Neural cell (in vitro differentiated cells): ENCODE results near the gene REM2. TPM values are rescaled to one million over a fixed set of nuclear protein-coding genes. Genes with fewer than 3 reads are reported as not detected.

Experiments used
- H2AFZ ChIP-seq: fragments of 200-600, 300-800 bp; sonication (generic), shearing (Covaris generic); 2 replicates; pipeline ENCODE4 v1.6.0; 2014; ENCODE audit warnings: low read depth, mild to moderate bottlenecking, antibody characterized with exemption, low read length, moderate library complexity
- H3F3A ChIP-seq: fragments of 200-600 bp; shearing (Covaris generic); 2 replicates; pipeline ENCODE4 v1.6.1; 2016; ENCODE audit warnings: mild to moderate bottlenecking, moderate library complexity, mixed read lengths, antibody characterized with exemption, low read length; ENCODE audit not compliant: insufficient read depth, poor library complexity, severe bottlenecking
- H3K27ac ChIP-seq: fragments of 200-600, 300-800 bp; sonication (generic), shearing (Covaris generic); 2 replicates; pipeline ENCODE4 v1.5.1; 2014; ENCODE audit warnings: mild to moderate bottlenecking, low read length, moderate library complexity
- H3K27me3 ChIP-seq: fragments of 300-800, 200-600 bp; sonication (generic), shearing (Covaris generic); 2 replicates; pipeline ENCODE4 v1.6.0; 2014; ENCODE audit warnings: mild to moderate bottlenecking, low read depth, low read length, moderate library complexity; ENCODE audit not compliant: insufficient read depth
- H3K36me3 ChIP-seq: fragments of 300-800, 200-600 bp; sonication (generic), shearing (Covaris generic); 2 replicates; pipeline ENCODE4 v1.5.1; 2014; ENCODE audit warnings: mild to moderate bottlenecking, antibody characterized with exemption, low read length, moderate library complexity; ENCODE audit not compliant: insufficient read depth
- H3K4me2 ChIP-seq: fragments of 300-800, 200-600 bp; sonication (generic), shearing (Covaris generic); 2 replicates; pipeline ENCODE4 v1.6.0; 2014; ENCODE audit warnings: mild to moderate bottlenecking, low read length
- H3K4me3 ChIP-seq: fragments of 300-800, 200-600 bp; sonication (generic), shearing (Covaris generic); 2 replicates; pipeline ENCODE4 v1.5.1; 2014; ENCODE audit warnings: mild to moderate bottlenecking, low read length, moderate library complexity
- H3K79me2 ChIP-seq: fragments of 200-600 bp; shearing (Covaris generic); replicated peaks from 2 replicates; pipeline ENCODE4 v1.6.0; 2014; ENCODE audit warnings: mild to moderate bottlenecking, low read length, moderate library complexity; ENCODE audit not compliant: insufficient read depth
- H3K9ac ChIP-seq: fragments of 300-800, 200-600 bp; sonication (generic), shearing (Covaris generic); 2 replicates; pipeline ENCODE4 v1.6.1; 2016; ENCODE audit warnings: mild to moderate bottlenecking, low read length, mixed read lengths
- H3K9me2 ChIP-seq: fragments of 200-600 bp; shearing (Covaris generic); 2 replicates; pipeline ENCODE4 v1.6.1; 2016; ENCODE audit warnings: mild to moderate bottlenecking, low read length, mixed read lengths; ENCODE audit not compliant: insufficient read depth
- H3K9me3 ChIP-seq: fragments of 200-600, 300-800 bp; sonication (generic), shearing (Covaris generic); 2 replicates; pipeline ENCODE4 v1.6.1; 2016; ENCODE audit warnings: mild to moderate bottlenecking, mixed run types, low read length, moderate library complexity, mixed read lengths
- H4K20me1 ChIP-seq: fragments of 200-600 bp; shearing (Covaris generic); 2 replicates; pipeline ENCODE4 v1.6.1; 2016; ENCODE audit warnings: mild to moderate bottlenecking, mixed run types; ENCODE audit not compliant: insufficient read depth
- CTCF ChIP-seq: fragments of 450-650 bp; IDR thresholded peaks from 2 replicates; pipeline ENCODE4 v1.5.1; 2014; ENCODE audit warnings: antibody characterized with exemption, mild to moderate bottlenecking, moderate library complexity; ENCODE audit not compliant: poor library complexity, severe bottlenecking
- EP300 ChIP-seq: fragments of 450-650 bp; conservative IDR thresholded peaks from 2 replicates; pipeline ENCODE4 v1.6.1; 2014; ENCODE audit warnings: antibody characterized with exemption, mild to moderate bottlenecking, moderate library complexity; ENCODE audit not compliant: poor library complexity, severe bottlenecking
- EZH2 ChIP-seq: fragments of 200-600, 300-800 bp; shearing (Covaris generic), sonication (generic); IDR thresholded peaks from 2 replicates; pipeline ENCODE4 v1.6.1; 2014; ENCODE audit warnings: antibody characterized with exemption, low read length, borderline replicate concordance, mild to moderate bottlenecking; ENCODE audit not compliant: insufficient read depth, poor library complexity, severe bottlenecking
- MXI1 ChIP-seq: fragments of 450-650 bp; conservative IDR thresholded peaks from 2 replicates; pipeline ENCODE4 v1.6.1; 2014; ENCODE audit warnings: antibody characterized with exemption, mild to moderate bottlenecking; ENCODE audit not compliant: poor library complexity, severe bottlenecking
- POLR2AphosphoS5 ChIP-seq: IDR thresholded peaks from 2 replicates; pipeline ENCODE4 v1.6.1; 2012
- RAD21 ChIP-seq: fragments of 450-650 bp; conservative IDR thresholded peaks from 2 replicates; pipeline ENCODE4 v1.6.1; 2014; ENCODE audit warnings: antibody characterized with exemption, mild to moderate bottlenecking, moderate library complexity
- REST ChIP-seq: IDR thresholded peaks from 2 replicates; pipeline ENCODE4 v1.6.1; 2012; ENCODE audit warnings: borderline replicate concordance
- SMC3 ChIP-seq: fragments of 450-650 bp; conservative IDR thresholded peaks from 2 replicates; pipeline ENCODE4 v1.6.1; 2014; ENCODE audit warnings: antibody characterized with exemption, mild to moderate bottlenecking, moderate library complexity; ENCODE audit not compliant: poor library complexity
- TAF1 ChIP-seq: IDR thresholded peaks from 2 replicates; pipeline ENCODE4 v1.6.1; 2012; ENCODE audit warnings: low read depth
- polyA plus RNA-seq: library from polyadenylated mRNA; depleted of rRNA; stranded (reverse); fragments of >200 nt; gene quantifications from 2 replicates; pipeline ENCODE4 v1.2.3, GENCODE V29; 2014

The REM2 gene
- polyA plus RNA-seq, 1 donor from 2014 or later, result 28.6 TPM

- no peaks in the 10 kb centered on the region for H3K9me3 ChIP-seq
- TF ChIP-seq EZH2, result no peak
- no peaks in the 10 kb centered on the region for H3K9me2 ChIP-seq
- no peaks in the 10 kb centered on the region for H4K20me1 ChIP-seq
- H3K79me2 ChIP-seq, result peaks cover 25% of the 10 kb centered on the region
- H3K27me3 ChIP-seq, result no peaks in the 10 kb centered on the region
- H3K4me3 ChIP-seq, result no peak overlapping the region
- H3F3A ChIP-seq, result no peaks in the 10 kb centered on the region
- H3K27ac ChIP-seq, result no peak overlapping the region
- H2AFZ ChIP-seq, result no peak overlapping the region
- no peak overlapping the region for H3K9ac ChIP-seq
- H3K4me2 ChIP-seq, result no peak overlapping the region
- H3K36me3 ChIP-seq, result no peaks in the 10 kb centered on the region
These were observed 37.7 kb downstream of the REM2 start for GRCh38 chr14:22920697-22921096.

GRCh38 chr14:22922294-22922693 lies 39.3 kb downstream of the REM2 start:
- no peaks in the 10 kb centered on the region for H3K27me3 ChIP-seq
- no peaks in the 10 kb centered on the region for H3K36me3 ChIP-seq
- no peak overlapping the region for H3K27ac ChIP-seq
- H3K9me3 ChIP-seq, result no peaks in the 10 kb centered on the region
- no peaks in the 10 kb centered on the region for H3K9me2 ChIP-seq
- H3K9ac ChIP-seq, result no peak overlapping the region
- no peaks in the 10 kb centered on the region for H3F3A ChIP-seq
- H3K4me3 ChIP-seq, result no peak overlapping the region
- TF ChIP-seq TAF1, result no peak
- TF ChIP-seq REST, result no peak
- TF ChIP-seq POLR2AphosphoS5, result no peak
- no peak for TF ChIP-seq RAD21
- TF ChIP-seq EP300, result no peak
- no peak for TF ChIP-seq CTCF
- TF ChIP-seq EZH2, result no peak
- TF ChIP-seq SMC3, result no peak
- TF ChIP-seq MXI1, result no peak
- H3K4me2 ChIP-seq, result no peak overlapping the region
- no peaks in the 10 kb centered on the region for H4K20me1 ChIP-seq
- H3K79me2 ChIP-seq, result peaks cover 11% of the 10 kb centered on the region
- no peak overlapping the region for H2AFZ ChIP-seq

- Histone ChIP-seq H3K9ac (no peak overlapping the region), H3K27me3 (no peaks in the 10 kb centered on the region), H2AFZ (no peak overlapping the region), H3K36me3 (no peaks in the 10 kb centered on the region), H3K4me2 (no peak overlapping the region), H3K9me2 (no peaks in the 10 kb centered on the region), H4K20me1 (no peaks in the 10 kb centered on the region), H3K79me2 (peaks cover 12% of the 10 kb centered on the region), H3K27ac (no peak overlapping the region), H3K4me3 (no peak overlapping the region), H3K9me3 (no peaks in the 10 kb centered on the region), H3F3A (no peaks in the 10 kb centered on the region)
- no peak for TF ChIP-seq MXI1
- no peak for TF ChIP-seq REST
- no peak for TF ChIP-seq SMC3
- TF ChIP-seq EP300, result no peak
- TF ChIP-seq TAF1, result no peak
- TF ChIP-seq EZH2, result no peak
- TF ChIP-seq POLR2AphosphoS5, result no peak
- TF ChIP-seq RAD21, result no peak
- TF ChIP-seq CTCF, result no peak
These were observed 40.7 kb downstream of the REM2 start for GRCh38 chr14:22923746-22924145.
